Activated CD4-positive, alpha-beta T cell treated with anti-CD3 and anti-CD28 coated beads, Interleukin-2, amount 10 ng/mL, durations not matched to agents 24 days and 14 days (primary cell): ENCODE measurements around the gene STK40. TPM values are rescaled to one million over a fixed set of nuclear protein-coding genes. Genes with fewer than 3 reads are reported as not detected.

Experiments
- DNase-seq: peaks from one replicate; pipeline ENCODE4 v3.0.0; 2022
- H3K27ac Mint-ChIP-seq: one replicate; pipeline ENCODE4 v1.8.0; 2022; ENCODE audit warnings: mild to moderate bottlenecking, mixed read lengths
- H3K27me3 Mint-ChIP-seq: one replicate; pipeline ENCODE4 v1.8.0; 2022; ENCODE audit warnings: mixed read lengths
- H3K36me3 Mint-ChIP-seq: one replicate; pipeline ENCODE4 v1.8.0; 2022; ENCODE audit warnings: low read depth, mild to moderate bottlenecking, mixed read lengths
- H3K4me1 Mint-ChIP-seq: one replicate; pipeline ENCODE4 v1.8.0; 2021; ENCODE audit warnings: mixed read lengths
- H3K4me3 Mint-ChIP-seq: one replicate; pipeline ENCODE4 v1.8.0; 2022; ENCODE audit warnings: mild to moderate bottlenecking, moderate library complexity, mixed read lengths
- H3K9me3 Mint-ChIP-seq: one replicate; pipeline ENCODE4 v1.8.0; 2021; ENCODE audit warnings: mixed read lengths
- intact Hi-C: fragments of 100-400 bp; cut with micrococcal nuclease; formaldehyde crosslinking; loops from one replicate; pipeline ENCODE4 v1.15.1; 2023
- total RNA-seq: library from RNA; stranded (reverse); gene quantifications from 2 replicates; pipeline ENCODE4 v1.2.3, GENCODE V29; 2022

The STK40 gene
- total RNA-seq, 1 donor from 2014 or later: 40.6 TPM

DNA sequence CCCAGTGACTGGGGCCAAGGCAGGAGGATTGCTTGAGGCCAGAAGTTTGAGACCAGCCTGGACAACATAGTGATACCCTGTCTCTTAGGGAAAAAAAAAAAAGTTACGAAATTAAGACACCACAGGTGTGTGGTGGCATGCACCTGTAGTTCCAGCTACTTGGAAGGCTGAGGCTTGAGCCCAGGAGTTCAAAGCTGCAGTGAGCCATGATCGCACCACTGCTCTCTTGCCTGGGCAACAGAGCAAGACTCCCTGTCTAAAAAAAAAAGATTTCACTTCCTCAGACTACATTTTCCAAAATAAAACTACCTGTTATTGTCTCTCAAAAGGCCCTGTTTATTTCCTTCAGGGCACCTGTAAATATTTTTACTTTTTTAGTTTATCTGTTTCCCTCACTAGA, 4.7 kb upstream of the STK40 start:
- Mint-ChIP-seq H3K27me3 (no peaks in the 10 kb centered on the region), H3K36me3 (peaks cover 38% of the 10 kb centered on the region), H3K4me3 (no peak overlapping the region), H3K4me1 (peaks cover 26% of the 10 kb centered on the region), H3K27ac (no peak overlapping the region), H3K9me3 (no peaks in the 10 kb centered on the region)
- intact Hi-C loops: no loop called here
- DNase-seq: no peak

- H3K27ac Mint-ChIP-seq: peak overlapping the region; percentile 5
- H3K4me1 Mint-ChIP-seq: peaks cover 26% of the 10 kb centered on the region
- H3K27me3 Mint-ChIP-seq: no peaks in the 10 kb centered on the region
- no peak for DNase-seq
- peaks cover 38% of the 10 kb centered on the region for H3K36me3 Mint-ChIP-seq
- H3K9me3 Mint-ChIP-seq: no peaks in the 10 kb centered on the region
- H3K4me3 Mint-ChIP-seq: no peak overlapping the region
- intact Hi-C loops: loop anchor here (5.0 to 10.0 kb wide), 5 partner anchors 68 to 1195 kb away; partner anchors contain the start of genes ADPRS, EVA1B, MRPS15 and SFPQ
Observed at GRCh38 chr1:36389999-36390398, 4.3 kb upstream of the STK40 start.

DNA sequence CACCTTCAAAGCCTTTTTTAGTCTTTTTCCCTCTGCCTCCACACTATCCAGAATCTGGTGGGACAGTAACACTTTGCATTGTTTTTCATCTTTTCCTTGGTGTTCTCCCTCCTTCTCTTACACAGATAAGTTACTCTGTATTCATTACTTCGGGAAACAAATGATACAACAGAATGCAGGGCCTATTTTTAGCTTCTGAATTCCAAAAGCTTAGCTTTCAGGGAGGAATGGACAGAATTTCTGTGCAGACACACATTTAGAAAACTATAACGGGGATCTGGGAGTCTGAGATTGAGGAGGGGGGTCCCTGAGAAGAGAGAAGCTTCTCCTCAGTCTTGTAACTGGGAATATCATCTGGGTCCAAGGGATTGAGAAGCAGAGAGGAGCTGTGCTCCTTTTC, 3.5 kb upstream of the STK40 start:
- Mint-ChIP-seq H3K4me1 (peaks cover 33% of the 10 kb centered on the region), H3K27me3 (no peaks in the 10 kb centered on the region)
- intact Hi-C loops: loop anchor here (5.0 to 10.0 kb wide), 5 partner anchors 67 to 1194 kb away; partner anchors contain the start of genes ADPRS, EVA1B, MRPS15 and SFPQ

GRCh38 chr1:36387141-36387949, 1.6 kb upstream of the STK40 start:
- peaks cover 48% of the 10 kb centered on the region for H3K4me1 Mint-ChIP-seq
- no peaks in the 10 kb centered on the region for H3K27me3 Mint-ChIP-seq
- no peak for DNase-seq
- H3K9me3 Mint-ChIP-seq: no peaks in the 10 kb centered on the region
- H3K4me3 Mint-ChIP-seq: peak overlapping the region; percentile 92
- intact Hi-C loops: loop anchor here (5.0 to 10.0 kb wide), 5 partner anchors 65 to 1193 kb away; partner anchors contain the start of genes ADPRS, EVA1B, MRPS15 and SFPQ
- peaks cover 32% of the 10 kb centered on the region for H3K36me3 Mint-ChIP-seq
- H3K27ac Mint-ChIP-seq: peak overlapping the region; percentile 99

More for the DNA sequence above, 3.5 kb upstream of the STK40 start:
- H3K4me3 Mint-ChIP-seq: no peak overlapping the region
- H3K9me3 Mint-ChIP-seq: no peaks in the 10 kb centered on the region
- DNase-seq: no peak
- H3K27ac Mint-ChIP-seq: peak overlapping the region; percentile 5
- H3K36me3 Mint-ChIP-seq: peaks cover 39% of the 10 kb centered on the region

- Mint-ChIP-seq H3K4me3 (peak overlapping the region; percentile 92), H3K4me1 (peaks cover 54% of the 10 kb centered on the region), H3K36me3 (peaks cover 29% of the 10 kb centered on the region), H3K9me3 (no peaks in the 10 kb centered on the region), H3K27me3 (no peaks in the 10 kb centered on the region), H3K27ac (peak overlapping the region; percentile 99)
- intact Hi-C loops: loop anchor here (1.0 to 10.0 kb wide), 9 partner anchors 11 to 1192 kb away; partner anchors contain the start of genes ADPRS, EVA1B, LSM10 and MRPS15
- DNase-seq: peak; percentile 96
Observed at GRCh38 chr1:36386265-36387140, 779 bp upstream of the STK40 start.

DNA sequence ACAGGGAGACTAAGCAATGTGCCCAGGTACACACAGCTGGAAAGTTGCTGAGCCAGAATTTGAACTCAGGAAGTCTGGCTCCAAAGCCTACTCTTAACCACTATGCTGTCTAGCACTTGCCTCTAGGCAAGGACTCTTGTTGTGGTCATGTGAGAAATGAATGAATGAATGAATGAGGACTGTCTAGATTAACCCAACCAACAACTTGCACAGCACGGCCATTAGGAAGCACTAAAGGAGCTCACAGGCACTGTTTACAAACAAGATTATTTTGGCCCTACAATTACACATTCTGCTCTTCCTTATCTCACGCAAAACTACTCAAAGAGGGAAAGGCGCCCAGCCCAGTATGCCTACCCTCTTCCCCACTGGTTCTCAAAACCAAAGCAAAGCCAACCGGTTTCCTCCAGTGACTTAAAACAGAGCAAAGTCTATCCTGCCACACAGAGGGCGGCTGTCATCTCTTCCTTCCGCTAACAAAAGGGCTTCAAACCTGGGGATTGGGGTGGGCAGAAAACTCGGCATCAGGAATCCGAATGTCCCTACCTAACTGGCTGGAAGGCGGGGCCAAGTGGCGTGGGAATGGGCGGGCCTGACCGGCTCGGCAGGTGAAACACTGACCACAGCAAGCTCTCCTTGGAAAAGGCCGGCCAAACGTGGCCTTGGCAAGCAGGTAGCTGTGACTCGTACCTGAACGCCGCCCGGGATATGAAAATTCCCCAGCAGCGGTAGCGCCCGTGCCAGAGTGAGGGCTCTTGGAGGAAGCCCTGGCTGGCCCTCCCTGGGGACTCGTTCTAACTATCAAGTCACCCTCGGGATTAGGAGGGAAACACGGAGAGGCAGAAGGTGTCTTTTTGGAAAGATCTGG, 948 bp downstream of the STK40 start:
- DNase-seq: peak; percentile 85
- peaks cover 23% of the 10 kb centered on the region for H3K36me3 Mint-ChIP-seq
- no peaks in the 10 kb centered on the region for H3K9me3 Mint-ChIP-seq
- peak overlapping the region; percentile 91 for H3K27ac Mint-ChIP-seq
- intact Hi-C loops: loop anchor here (5.0 to 10.0 kb wide), 5 partner anchors 62 to 1190 kb away; partner anchors contain the start of genes ADPRS, EVA1B, MRPS15 and SFPQ
- H3K27me3 Mint-ChIP-seq: no peaks in the 10 kb centered on the region
- peaks cover 66% of the 10 kb centered on the region for H3K4me1 Mint-ChIP-seq
- H3K4me3 Mint-ChIP-seq: peak overlapping the region; percentile 92

GRCh38 chr1:36383240-36383639, 2.5 kb downstream of the STK40 start:
- intact Hi-C loops: loop anchor here (10.0 kb wide), 1 partner anchor 1188 kb away; the partner anchor contains the start of gene SFPQ
- DNase-seq: no peak
- H3K27ac Mint-ChIP-seq: peak overlapping the region; percentile 45
- H3K27me3 Mint-ChIP-seq: no peaks in the 10 kb centered on the region
- H3K9me3 Mint-ChIP-seq: no peaks in the 10 kb centered on the region
- H3K36me3 Mint-ChIP-seq: peaks cover 24% of the 10 kb centered on the region
- H3K4me3 Mint-ChIP-seq: peak overlapping the region; percentile 92
- peaks cover 70% of the 10 kb centered on the region for H3K4me1 Mint-ChIP-seq

- no peak overlapping the region for H3K4me3 Mint-ChIP-seq
- peaks cover 73% of the 10 kb centered on the region for H3K4me1 Mint-ChIP-seq
- intact Hi-C loops: loop anchor here (10.0 kb wide), 1 partner anchor 1188 kb away; the partner anchor contains the start of gene SFPQ
- H3K27me3 Mint-ChIP-seq: no peaks in the 10 kb centered on the region
- H3K27ac Mint-ChIP-seq: no peak overlapping the region
- no peaks in the 10 kb centered on the region for H3K9me3 Mint-ChIP-seq
- peaks cover 25% of the 10 kb centered on the region for H3K36me3 Mint-ChIP-seq
- DNase-seq: no peak
Observed at GRCh38 chr1:36382669-36383068, 3.1 kb downstream of the STK40 start.

GRCh38 chr1:36382231-36382630, 3.5 kb downstream of the STK40 start:
- intact Hi-C loops: loop anchor here (10.0 kb wide), 1 partner anchor 1187 kb away; the partner anchor contains the start of gene SFPQ
- no peaks in the 10 kb centered on the region for H3K9me3 Mint-ChIP-seq
- peaks cover 72% of the 10 kb centered on the region for H3K4me1 Mint-ChIP-seq
- H3K27me3 Mint-ChIP-seq: no peaks in the 10 kb centered on the region
- peaks cover 25% of the 10 kb centered on the region for H3K36me3 Mint-ChIP-seq
- peak overlapping the region; percentile 41 for H3K27ac Mint-ChIP-seq
- DNase-seq: no peak
- H3K4me3 Mint-ChIP-seq: no peak overlapping the region

GRCh38 chr1:36381405-36381804, 4.3 kb downstream of the STK40 start:
- H3K4me3 Mint-ChIP-seq: no peak overlapping the region
- H3K27ac Mint-ChIP-seq: no peak overlapping the region
- no peak for DNase-seq
- H3K36me3 Mint-ChIP-seq: peaks cover 26% of the 10 kb centered on the region
- intact Hi-C loops: loop anchor here (10.0 kb wide), 1 partner anchor 1187 kb away; the partner anchor contains the start of gene SFPQ
- no peaks in the 10 kb centered on the region for H3K9me3 Mint-ChIP-seq
- H3K4me1 Mint-ChIP-seq: peaks cover 65% of the 10 kb centered on the region
- no peaks in the 10 kb centered on the region for H3K27me3 Mint-ChIP-seq

DNA sequence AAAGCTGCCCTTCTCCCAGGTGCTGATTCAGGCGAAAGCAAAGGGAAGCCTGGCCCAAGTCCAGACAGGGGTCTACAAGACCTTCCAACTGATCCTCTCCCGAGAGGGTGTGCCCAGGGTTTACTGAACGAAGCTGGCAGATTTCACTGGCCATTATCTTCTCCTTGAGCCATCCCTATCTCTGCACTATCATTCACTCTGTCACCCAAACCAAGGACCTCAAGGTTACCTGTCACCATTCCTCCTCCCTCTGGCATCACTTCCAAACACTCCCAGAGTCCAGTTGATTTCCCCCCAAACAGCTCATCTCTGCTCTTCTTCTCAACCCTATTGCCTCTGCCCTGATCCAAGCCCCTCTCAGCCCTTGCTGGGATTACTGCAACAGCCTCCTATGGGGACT, 4.9 kb downstream of the STK40 start:
- Mint-ChIP-seq H3K4me3 (no peak overlapping the region), H3K27me3 (no peaks in the 10 kb centered on the region), H3K4me1 (peaks cover 67% of the 10 kb centered on the region), H3K9me3 (no peaks in the 10 kb centered on the region), H3K36me3 (peaks cover 29% of the 10 kb centered on the region), H3K27ac (peak overlapping the region; percentile 77)
- intact Hi-C loops: loop anchor here (10.0 kb wide), 1 partner anchor 1186 kb away; the partner anchor contains the start of gene SFPQ
- no peak for DNase-seq

DNA sequence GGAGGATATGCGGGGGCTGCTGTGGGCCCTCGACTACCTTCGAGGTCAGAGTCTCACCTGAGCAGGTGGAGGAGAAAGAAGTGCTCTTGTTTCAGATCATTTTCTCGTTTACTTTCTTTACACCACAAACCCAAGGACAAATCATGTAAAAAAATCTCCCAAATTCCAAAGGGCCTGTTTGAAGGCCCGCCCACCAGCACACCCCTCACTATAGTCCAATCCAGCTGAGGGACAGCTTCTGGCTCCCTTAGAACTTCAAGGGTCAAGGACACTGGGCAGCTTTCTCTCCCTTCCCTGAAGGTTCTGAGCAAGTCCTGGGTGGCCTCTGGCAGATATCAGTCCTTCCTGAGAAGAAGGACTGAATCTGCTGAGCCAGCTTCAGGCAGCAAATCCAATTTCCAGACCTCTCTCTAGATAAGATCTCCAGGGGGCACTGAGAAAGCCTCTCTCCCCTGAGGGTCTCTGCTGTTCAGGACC, 5.5 kb downstream of the STK40 start:
- no peak for DNase-seq
- H3K9me3 Mint-ChIP-seq: no peaks in the 10 kb centered on the region
- H3K4me3 Mint-ChIP-seq: no peak overlapping the region
- no peaks in the 10 kb centered on the region for H3K27me3 Mint-ChIP-seq
- intact Hi-C loops: loop anchor here (10.0 kb wide), 1 partner anchor 1185 kb away; the partner anchor contains the start of gene SFPQ
- H3K27ac Mint-ChIP-seq: peak overlapping the region; percentile 55
- peaks cover 67% of the 10 kb centered on the region for H3K4me1 Mint-ChIP-seq
- peaks cover 29% of the 10 kb centered on the region for H3K36me3 Mint-ChIP-seq
